Caki2 (cell line): ENCODE results near the gene HSPA12B. TPM values are rescaled to one million over a fixed set of nuclear protein-coding genes. Genes with fewer than 3 reads are reported as not detected.
A peak's percentile ranks its signal among the peaks of the same experiment; 100 is the strongest.

ENCODE experiments used
- DNase-seq: peaks from one replicate; pipeline ENCODE4 v3.0.0-alpha.2; 2015; ENCODE audit warnings: low read depth
- in situ Hi-C: cut with HindIII; loops from 2 replicates; pipeline ENCODE4 v1.10.0; 2016; ENCODE audit warnings: low sequenced_read_pairs, low pct_unique_long_range_greater_than_20kb, mixed read lengths
- total RNA-seq: library from RNA; depleted of rRNA; stranded (reverse); fragments of >200 nt; shearing (Covaris generic); gene quantifications from 2 replicates; pipeline ENCODE4 v1.2.3, GENCODE V29; 2014; ENCODE audit warnings: low replicate concordance

HSPA12B gene
- total RNA-seq, 1 experiment from 2014 or later = not detected

- no peak for DNase-seq
- in situ Hi-C loops = no loop called here
Measured at GRCh38 chr20:3740615-3741301, 8.3 kb downstream of the HSPA12B start.

GRCh38 chr20:3741836-3742458 lies 9.5 kb downstream of the HSPA12B start:
- DNase-seq = no peak
- in situ Hi-C loops = no loop called here

DNA sequence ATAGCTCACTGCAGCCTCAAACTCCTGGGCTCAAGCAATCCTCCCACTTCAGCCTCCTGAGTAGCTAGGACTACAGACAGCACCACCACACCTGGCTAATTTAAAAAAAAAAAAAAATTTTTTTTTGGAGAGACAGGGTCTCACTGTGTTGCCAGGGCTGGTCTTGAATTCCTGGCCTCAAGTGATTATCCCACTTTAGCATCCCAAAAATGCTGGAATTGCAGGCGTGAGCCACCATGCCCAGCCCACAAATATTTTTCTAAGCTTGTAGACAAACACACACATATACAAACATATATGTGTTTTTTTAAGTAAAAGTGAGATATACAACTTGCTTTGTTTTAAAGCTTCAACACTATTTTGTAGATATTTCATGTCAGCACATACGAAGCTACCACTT lies 10.8 kb downstream of the HSPA12B start:
- in situ Hi-C loops = no loop called here
- DNase-seq = no peak

GRCh38 chr20:3744037-3744436 lies 11.6 kb downstream of the HSPA12B start:
- no peak for DNase-seq
- in situ Hi-C loops = no loop called here

GRCh38 chr20:3744806-3745685 lies 12.6 kb downstream of the HSPA12B start:
- in situ Hi-C loops = no loop called here
- peak; percentile 83 for DNase-seq

GRCh38 chr20:3745686-3746173 lies 13.2 kb downstream of the HSPA12B start:
- in situ Hi-C loops = no loop called here
- no peak for DNase-seq

- no peak for DNase-seq
- in situ Hi-C loops = no loop called here
Measured at GRCh38 chr20:3747471-3747870, 15.0 kb downstream of the HSPA12B start.

DNA sequence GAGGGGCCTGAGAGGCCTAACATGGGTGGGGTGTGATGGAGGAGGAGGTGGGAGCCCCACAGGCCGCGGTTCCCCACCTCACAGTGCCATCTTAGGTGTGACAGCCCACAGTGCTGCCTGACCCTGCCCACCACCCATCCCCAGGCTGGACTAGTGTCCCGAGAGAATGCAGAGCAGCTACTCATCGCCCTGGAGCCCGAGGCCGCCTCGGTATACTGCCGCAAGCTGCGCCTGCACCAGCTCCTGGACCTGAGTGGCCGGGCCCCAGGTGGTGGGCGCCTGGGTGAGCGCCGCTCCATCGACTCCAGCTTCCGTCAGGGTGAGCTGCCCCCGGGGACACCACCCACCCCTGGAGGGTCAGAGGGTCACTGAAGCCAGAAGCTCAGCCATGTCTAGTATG lies 15.6 kb downstream of the HSPA12B start:
- no peak for DNase-seq
- in situ Hi-C loops = no loop called here

DNA sequence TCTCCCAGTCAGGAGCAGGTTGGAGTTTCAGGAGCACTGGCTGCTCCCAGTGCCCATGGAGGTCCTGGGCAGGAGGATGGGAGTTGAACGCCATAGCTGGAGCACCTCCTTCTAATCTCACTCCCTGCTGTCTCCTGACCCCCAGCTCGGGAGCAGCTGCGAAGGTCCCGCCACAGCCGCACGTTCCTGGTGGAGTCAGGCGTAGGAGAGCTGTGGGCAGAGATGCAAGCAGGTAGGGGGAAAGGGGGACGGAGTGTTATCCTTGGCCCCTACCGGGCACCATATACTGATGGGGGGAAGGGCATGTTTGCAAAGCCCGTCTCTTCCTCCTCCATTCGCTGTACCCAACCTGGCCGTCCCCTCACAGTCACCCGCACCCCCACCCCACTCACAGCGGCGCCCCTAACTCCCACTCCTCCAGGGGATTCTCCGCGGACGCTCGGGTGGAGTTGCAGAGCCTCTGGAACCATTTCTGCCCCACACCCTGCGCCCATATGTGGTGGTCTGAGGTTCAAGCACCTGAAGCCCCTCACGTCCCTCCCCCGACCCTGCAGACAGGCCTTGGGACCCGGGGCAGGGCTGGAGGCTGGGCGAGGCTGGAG lies 16.7 kb downstream of the HSPA12B start:
- no peak for DNase-seq
- in situ Hi-C loops = no loop called here

- DNase-seq = peak; percentile 49
- in situ Hi-C loops = no loop called here
Measured at GRCh38 chr20:3749689-3750531, 17.4 kb downstream of the HSPA12B start.

- DNase-seq = no peak
- in situ Hi-C loops = no loop called here
Measured at GRCh38 chr20:3751305-3751674, 18.8 kb downstream of the HSPA12B start.

DNA sequence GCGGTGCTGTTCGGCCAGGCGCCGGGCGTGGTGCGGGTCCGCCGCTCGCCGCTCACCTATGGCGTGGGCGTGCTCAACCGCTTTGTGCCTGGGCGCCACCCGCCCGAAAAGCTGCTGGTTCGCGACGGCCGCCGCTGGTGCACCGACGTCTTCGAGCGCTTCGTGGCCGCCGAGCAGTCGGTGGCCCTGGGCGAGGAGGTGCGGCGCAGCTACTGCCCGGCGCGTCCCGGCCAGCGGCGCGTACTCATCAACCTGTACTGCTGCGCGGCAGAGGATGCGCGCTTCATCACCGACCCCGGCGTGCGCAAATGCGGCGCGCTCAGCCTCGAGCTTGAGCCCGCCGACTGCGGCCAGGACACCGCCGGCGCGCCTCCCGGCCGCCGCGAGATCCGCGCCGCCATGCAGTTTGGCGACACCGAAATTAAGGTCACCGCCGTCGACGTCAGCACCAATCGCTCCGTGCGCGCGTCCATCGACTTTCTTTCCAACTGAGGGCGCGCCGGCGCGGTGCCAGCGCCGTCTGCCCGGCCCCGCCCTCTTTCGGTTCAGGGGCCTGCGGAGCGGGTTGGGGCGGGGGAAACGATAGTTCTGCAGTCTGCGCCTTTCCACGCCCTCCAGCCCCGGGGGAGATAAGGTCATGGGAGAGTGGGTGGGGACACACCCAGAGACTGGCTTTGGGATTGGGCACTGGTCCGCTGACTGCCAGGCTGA lies 19.3 kb downstream of the HSPA12B start:
- in situ Hi-C loops = no loop called here
- DNase-seq = no peak

DNA sequence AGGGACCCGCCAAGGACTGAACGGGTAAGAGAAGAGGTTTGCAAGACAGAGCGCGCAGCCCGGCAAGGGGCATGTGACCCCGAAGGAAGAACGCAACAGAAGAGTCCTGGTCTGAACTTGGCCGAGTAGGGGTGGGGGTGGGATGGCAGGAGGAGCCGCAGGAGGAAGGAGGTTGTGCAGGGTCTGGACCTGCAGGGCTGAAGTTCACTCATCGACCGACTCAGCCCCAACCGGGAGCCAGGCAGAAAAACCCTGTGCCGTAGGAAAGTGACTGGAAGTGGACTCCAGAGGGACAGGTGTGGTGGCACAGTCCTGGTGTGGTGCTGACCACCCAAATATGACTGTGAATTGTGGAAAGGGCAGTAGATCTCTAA lies 19.9 kb downstream of the HSPA12B start:
- in situ Hi-C loops = no loop called here
- no peak for DNase-seq

- peak; percentile 38 for DNase-seq
- in situ Hi-C loops = no loop called here
Measured at GRCh38 chr20:3753098-3753497, 20.6 kb downstream of the HSPA12B start.

DNA sequence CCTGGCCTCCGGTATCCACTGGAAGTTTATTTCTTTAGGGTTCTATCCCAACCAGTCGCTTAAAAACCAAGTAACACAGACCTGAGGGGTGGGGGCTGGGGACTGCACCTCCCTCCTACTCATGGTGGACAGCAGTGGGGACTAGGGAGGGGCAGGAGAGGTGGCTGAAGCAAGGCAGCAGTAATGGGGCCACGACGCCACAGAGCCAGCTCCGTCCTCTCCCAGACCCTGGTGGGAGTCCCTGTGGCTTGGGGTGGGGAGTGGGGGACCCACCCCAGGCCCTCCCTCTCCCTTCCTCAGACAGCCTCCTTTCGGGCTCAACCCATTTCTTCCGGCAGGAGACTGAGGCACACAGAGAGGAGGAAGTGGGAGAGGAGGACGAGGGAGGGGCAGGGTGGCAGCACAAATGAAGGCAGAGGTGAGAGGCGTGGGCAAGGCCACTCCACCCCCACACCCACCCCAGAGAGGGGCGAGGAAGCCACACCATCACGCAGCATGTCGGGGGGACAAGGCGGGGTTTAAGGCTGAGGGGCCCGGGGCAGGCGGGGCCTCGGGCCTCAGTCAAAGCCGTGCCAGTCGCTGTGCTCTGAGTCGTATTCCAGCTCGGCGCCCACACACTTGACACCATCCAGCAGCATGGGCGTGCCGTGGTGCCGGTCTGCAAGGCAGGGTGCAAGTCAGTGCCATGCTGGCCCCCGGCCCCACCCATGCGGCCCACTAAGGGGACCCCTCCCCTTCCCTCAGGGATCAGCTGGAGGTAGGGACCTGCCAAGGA lies 21.2 kb downstream of the HSPA12B start:
- DNase-seq = no peak
- in situ Hi-C loops = no loop called here

- DNase-seq = no peak
- in situ Hi-C loops = no loop called here
Measured at GRCh38 chr20:3754276-3754630, 21.8 kb downstream of the HSPA12B start.

- DNase-seq = no peak
- in situ Hi-C loops = no loop called here
Measured at GRCh38 chr20:3755269-3755668, 22.8 kb downstream of the HSPA12B start.
